Bronchial smooth muscle cell (primary cell): ENCODE results near the gene RANBP3. TPM values are rescaled to one million over a fixed set of nuclear protein-coding genes. Genes with fewer than 3 reads are reported as not detected.

ENCODE experiments used
- total RNA-seq: library from RNA; depleted of rRNA; stranded (reverse); fragments of >200 nt; gene quantifications from 2 replicates; pipeline ENCODE4 v1.2.1, GENCODE V29; 2014

The RANBP3 gene, protein sequence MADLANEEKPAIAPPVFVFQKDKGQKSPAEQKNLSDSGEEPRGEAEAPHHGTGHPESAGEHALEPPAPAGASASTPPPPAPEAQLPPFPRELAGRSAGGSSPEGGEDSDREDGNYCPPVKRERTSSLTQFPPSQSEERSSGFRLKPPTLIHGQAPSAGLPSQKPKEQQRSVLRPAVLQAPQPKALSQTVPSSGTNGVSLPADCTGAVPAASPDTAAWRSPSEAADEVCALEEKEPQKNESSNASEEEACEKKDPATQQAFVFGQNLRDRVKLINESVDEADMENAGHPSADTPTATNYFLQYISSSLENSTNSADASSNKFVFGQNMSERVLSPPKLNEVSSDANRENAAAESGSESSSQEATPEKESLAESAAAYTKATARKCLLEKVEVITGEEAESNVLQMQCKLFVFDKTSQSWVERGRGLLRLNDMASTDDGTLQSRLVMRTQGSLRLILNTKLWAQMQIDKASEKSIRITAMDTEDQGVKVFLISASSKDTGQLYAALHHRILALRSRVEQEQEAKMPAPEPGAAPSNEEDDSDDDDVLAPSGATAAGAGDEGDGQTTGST
- total RNA-seq: 35.3 and 43.1 TPM in 2 replicates

DNA sequence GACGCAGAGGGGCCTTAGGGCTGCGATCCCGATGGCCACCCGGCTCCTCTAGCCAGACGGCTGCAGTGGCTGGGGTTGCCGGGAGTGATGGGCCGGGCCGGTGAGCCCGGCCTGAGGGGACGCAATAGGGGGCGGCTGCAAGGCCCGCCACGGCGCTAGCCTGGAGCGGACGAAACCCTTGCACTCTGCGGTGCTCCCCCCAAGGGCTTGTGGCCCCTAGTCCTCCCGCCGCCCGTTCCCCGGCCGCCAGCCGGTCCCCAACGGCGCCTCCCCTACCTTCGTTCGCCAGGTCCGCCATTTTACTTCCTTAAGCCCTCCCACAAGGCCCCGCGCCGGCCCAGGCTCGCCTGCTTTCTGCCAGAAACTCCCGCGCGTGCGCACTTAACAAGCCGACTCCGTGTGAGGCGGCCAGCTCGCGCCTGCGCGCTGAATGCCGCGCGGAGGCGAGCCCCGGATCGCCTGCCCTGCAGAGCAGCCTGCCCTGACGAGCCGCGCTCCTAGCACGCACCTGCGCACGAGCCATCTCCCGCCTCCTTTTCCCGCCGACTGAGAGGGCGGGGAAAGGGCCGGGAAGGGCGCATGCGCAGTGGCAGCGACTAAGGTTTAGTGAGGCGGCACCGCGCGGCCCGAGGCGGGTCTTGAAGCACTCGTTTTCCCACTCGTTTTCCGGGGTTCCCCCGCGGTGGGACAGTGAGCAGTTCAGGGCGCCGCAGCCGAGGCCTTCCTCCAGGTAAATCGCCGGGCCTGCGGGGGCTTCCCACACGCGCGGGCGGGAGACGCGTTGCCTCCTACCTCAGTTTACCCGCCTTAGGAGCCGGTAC, at the start of gene RANBP3:
TSS of gene RANBP3 (minus strand) at position 356 of the 821 bp plus-strand sequence. CDS start at position 298, 58 bp downstream.

DNA sequence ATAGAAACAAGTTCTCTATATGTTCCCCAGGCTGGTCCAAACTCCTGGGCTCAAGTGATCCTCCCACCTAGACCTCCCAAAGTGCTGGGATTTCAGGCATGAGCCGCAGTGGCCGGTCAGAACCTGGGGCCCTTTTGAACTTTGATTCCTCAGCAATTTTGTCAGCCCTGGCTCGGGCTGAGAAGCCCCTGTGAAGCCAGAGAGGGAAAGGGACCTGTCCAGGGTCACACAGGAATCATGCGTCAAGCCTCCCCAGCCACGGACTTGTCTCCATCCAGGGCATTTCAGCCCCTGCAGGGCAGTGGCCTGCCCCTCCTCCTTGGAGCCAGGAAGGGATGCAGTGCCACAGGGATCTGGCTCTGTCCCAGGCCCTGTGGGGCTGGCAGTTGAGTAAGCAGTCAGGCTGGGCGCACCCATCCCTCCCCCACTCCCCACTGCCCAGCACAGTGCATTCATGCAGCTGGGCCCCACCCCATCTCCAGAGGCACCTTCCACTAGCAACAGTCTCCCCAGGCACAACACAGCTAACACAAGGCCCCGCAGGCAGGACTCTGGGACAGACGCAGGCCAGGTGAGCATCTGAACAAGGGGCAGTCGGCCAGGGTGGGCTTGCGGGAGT, 64.1 kb downstream of the RANBP3 start, which contains the start of gene CAPS:
TSS of gene CAPS (plus strand) at position 516 of the 619 bp plus-strand sequence. CDS start 153 bp downstream, outside the sequence.

DNA sequence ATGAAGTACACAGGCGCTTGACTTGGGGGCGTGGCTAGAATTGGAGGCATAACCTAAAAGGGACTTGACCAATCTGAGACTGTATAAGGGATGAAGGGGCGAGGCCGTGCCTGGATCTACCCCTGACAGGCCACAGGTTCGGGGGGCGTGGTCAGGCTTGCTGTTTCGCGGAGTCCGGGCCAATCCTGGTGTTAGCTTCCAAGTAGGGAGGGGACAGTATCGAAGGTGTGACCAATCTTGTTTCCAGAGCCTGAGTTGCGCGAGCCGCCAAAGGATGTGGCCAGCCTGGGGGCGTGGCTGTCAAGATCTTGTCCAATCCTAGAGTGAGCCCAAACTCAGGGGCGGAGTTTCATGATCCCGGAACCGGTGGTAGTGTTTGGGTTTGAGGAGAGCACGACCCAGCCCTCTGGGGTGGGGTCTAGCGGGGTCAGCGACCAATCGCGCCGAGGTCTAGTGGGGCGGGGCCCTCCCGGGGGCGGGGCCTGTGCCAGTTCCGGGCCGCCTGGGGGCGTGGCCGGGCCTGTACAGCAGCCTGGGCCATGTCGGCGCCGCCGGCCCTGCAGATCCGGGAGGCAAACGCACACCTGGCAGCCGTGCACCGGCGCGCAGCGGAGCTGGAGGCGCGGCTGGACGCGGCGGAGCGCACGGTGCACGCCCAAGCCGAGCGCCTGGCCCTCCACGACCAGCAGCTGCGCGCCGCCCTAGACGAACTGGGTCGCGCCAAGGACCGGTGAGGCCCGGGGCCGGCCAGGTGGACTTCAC, 73.4 kb downstream of the RANBP3 start, which contains the start of gene VMAC:
TSS of gene VMAC (plus strand) at position 521 of the 762 bp plus-strand sequence. CDS start at position 540, 19 bp downstream.

DNA sequence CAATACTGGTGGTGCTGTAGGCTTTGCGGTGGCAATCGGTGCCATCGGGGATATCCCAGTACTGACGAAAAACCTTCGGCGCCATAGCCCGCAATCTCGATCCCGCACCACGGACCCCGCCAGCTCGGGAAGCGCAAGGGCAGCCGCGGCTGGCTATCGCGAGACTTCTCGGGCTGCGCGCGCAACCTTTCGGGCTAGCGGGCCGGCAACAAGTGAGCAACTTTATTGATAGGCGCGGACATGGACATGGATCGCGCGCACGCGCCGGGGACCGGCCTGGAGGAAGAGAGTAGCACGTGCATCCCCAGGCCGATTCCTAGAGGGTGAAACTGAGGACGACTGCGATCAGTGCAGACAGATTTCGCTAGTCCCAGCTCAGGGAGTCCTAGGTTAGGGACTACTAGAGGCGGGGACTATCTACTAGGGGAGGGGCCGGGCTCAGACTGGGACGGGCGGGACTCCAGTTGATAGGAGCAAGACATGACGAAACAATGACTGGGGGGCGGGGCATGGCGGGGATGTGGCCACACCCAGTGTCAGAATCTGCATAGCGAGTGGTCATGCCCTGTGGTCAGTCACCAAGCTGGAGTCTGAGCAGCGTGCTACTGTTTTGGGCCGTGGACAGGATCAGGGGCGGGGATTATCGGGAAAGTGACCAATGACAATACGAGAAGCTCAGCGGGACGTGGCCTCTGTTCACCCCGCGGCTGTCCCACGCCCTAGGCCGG, 74.2 kb downstream of the RANBP3 start, which contains the start of gene NDUFA11:
TSS of gene NDUFA11 (minus strand) at position 167 of the 728 bp plus-strand sequence. CDS start at position 85, 82 bp downstream.

Other genes starting within 250 kb of the RANBP3 start
- gene PRR22, start 193.4 kb downstream of the RANBP3 start, total RNA-seq: 0.09 and 0.16 TPM in 2 replicates
- 22.9 and 31.2 TPM in 2 replicates for gene DUS3L, start 187.0 kb downstream of the RANBP3 start, total RNA-seq
- gene NRTN, start 173.1 kb downstream of the RANBP3 start, total RNA-seq: under 0.01 and 0.17 TPM in 2 replicates
- gene FUT6, start 138.4 kb downstream of the RANBP3 start, total RNA-seq: 0.09 and 0.16 TPM in 2 replicates
- not detected in 2 replicates for gene FUT3, start 126.7 kb downstream of the RANBP3 start, total RNA-seq
- gene FUT5, start 107.6 kb downstream of the RANBP3 start, total RNA-seq: not detected in 2 replicates
- gene NDUFA11, start 74.3 kb downstream of the RANBP3 start, total RNA-seq: 230 and 313 TPM in 2 replicates
- 6.4 and 7.6 TPM in 2 replicates for gene VMAC, start 73.3 kb downstream of the RANBP3 start, total RNA-seq
- 4.6 and 8.8 TPM in 2 replicates for gene CAPS, start 63.9 kb downstream of the RANBP3 start, total RNA-seq
- 3.0 and 4.8 TPM in 2 replicates for gene RFX2, start 132.4 kb upstream of the RANBP3 start, total RNA-seq
- gene ACSBG2, start 157.5 kb upstream of the RANBP3 start, total RNA-seq: not detected in 2 replicates